Immature natural killer cell (primary cell): ENCODE data around the gene MAP3K3. TPM values are rescaled to one million over a fixed set of nuclear protein-coding genes. Genes with fewer than 3 reads are reported as not detected.
A peak's percentile ranks its signal among the peaks of the same experiment; 100 is the strongest.

Source experiments
- DNase-seq, 3 donors: peaks; one replicate each; pipeline ENCODE4 v3.0.0; 2022; ENCODE audit warnings: mixed read lengths in 1 of 3
- H3K27ac Mint-ChIP-seq, 6 donors: one replicate each; pipeline ENCODE4 v1.8.0; 2020; ENCODE audit warnings: mixed read lengths in 6 of 6, mild to moderate bottlenecking in 5 of 6, inconsistent platforms in 4 of 6, moderate library complexity in 3 of 6
- H3K27me3 Mint-ChIP-seq, 3 donors: one replicate each; pipeline ENCODE4 v1.8.0; 2020 to 2021; ENCODE audit warnings: low read depth in 3 of 3, mild to moderate bottlenecking in 3 of 3, mixed read lengths in 3 of 3, moderate library complexity in 3 of 3, inconsistent platforms in 1 of 3
- H3K36me3 Mint-ChIP-seq, 3 donors: one replicate each; pipeline ENCODE4 v1.8.0; 2020; ENCODE audit warnings: mixed read lengths in 3 of 3, inconsistent platforms in 2 of 3, mild to moderate bottlenecking in 2 of 3
- H3K4me1 Mint-ChIP-seq, 2 donors: one replicate each; pipeline ENCODE4 v1.8.0; 2020; ENCODE audit warnings: inconsistent platforms in 2 of 2, mild to moderate bottlenecking in 2 of 2, mixed read lengths in 2 of 2, moderate library complexity in 1 of 2
- H3K4me3 Mint-ChIP-seq, 5 donors: one replicate each; pipeline ENCODE4 v1.8.0; 2020; ENCODE audit warnings: mild to moderate bottlenecking in 5 of 5, mixed read lengths in 5 of 5, inconsistent platforms in 3 of 5, moderate library complexity in 3 of 5
- H3K9me3 Mint-ChIP-seq, 6 donors: one replicate each; pipeline ENCODE4 v1.8.0; 2020; ENCODE audit warnings: mild to moderate bottlenecking in 6 of 6, mixed read lengths in 6 of 6, inconsistent platforms in 4 of 6, moderate library complexity in 3 of 6
- polyA plus RNA-seq, 3 donors: library from polyadenylated mRNA; unstranded; fragments of 300-500 nt; fragmentation: Illumina TruSeq; gene quantifications; one replicate each; pipeline ENCODE4 v1.2.3, GENCODE V29; 2021

Gene MAP3K3
- polyA plus RNA-seq, 3 donors from 2014 or later = 21.4 to 40.4 (median 31.9) TPM

DNA sequence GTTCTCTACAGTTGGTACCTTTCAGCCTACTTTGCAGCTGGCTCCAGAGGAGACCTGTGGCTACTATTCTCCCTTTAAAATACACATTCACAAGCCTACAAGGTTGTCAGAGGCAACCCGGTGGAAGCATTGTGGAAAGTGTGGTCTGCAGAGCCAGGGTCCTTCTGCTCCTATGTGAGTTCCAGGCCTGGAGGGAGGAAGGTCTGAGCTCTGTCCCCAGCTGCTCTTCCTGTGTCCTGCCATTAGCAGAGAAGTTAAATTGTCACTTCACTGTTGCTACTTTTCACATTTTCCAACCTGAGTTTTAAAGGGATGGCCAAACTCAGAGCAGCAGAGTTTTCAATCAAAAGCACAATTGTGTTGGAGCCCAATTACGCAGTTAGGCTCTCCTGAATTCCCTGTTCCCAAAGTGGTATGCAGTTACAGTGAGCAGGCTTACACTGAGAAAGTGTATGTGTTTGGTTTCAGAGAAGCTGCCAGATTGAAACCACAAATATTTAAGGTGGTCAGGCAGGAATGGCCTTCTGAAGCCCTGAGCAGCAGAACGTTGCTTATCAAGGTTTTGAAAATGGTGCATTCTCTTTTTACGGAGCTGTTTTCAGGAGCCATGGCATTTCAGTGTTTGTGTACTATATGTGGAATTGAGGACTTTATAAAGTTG is 25.0 kb downstream of the MAP3K3 start:
- H3K9me3 Mint-ChIP-seq = no peaks in the 10 kb centered on the region
- peak overlapping the region in 1 of 6 donors; percentile 7 for H3K27ac Mint-ChIP-seq
- H3K36me3 Mint-ChIP-seq = peaks cover 2 to 17% (median 5%) of the 10 kb centered on the region in 3 donors
- no peak overlapping the region for H3K4me3 Mint-ChIP-seq
- no peak for DNase-seq
- peaks cover 12 to 14% of the 10 kb centered on the region in 2 donors for H3K4me1 Mint-ChIP-seq
- H3K27me3 Mint-ChIP-seq = no peaks in the 10 kb centered on the region

- H3K4me1 Mint-ChIP-seq = peaks cover 12 to 14% of the 10 kb centered on the region in 2 donors
- no peaks in the 10 kb centered on the region for H3K27me3 Mint-ChIP-seq
- no peak overlapping the region for H3K27ac Mint-ChIP-seq
- DNase-seq = no peak
- no peaks in the 10 kb centered on the region for H3K9me3 Mint-ChIP-seq
- H3K36me3 Mint-ChIP-seq = peaks cover 5 to 22% (median 7%) of the 10 kb centered on the region in 3 donors
- H3K4me3 Mint-ChIP-seq = no peak overlapping the region
Observed at GRCh38 chr17:63647936-63648335, 25.7 kb downstream of the MAP3K3 start.

- H3K36me3 Mint-ChIP-seq = peaks cover 10 to 37% (median 10%) of the 10 kb centered on the region in 3 donors
- DNase-seq = no peak
- H3K4me3 Mint-ChIP-seq = peak overlapping the region in 2 of 5 donors; percentile 28 to 41
- H3K9me3 Mint-ChIP-seq = no peaks in the 10 kb centered on the region
- H3K27ac Mint-ChIP-seq = peak overlapping the region in 3 of 6 donors; percentile 9 to 48 (median 28)
- no peaks in the 10 kb centered on the region for H3K27me3 Mint-ChIP-seq
- peaks cover 12 to 14% of the 10 kb centered on the region in 2 donors for H3K4me1 Mint-ChIP-seq
Observed at GRCh38 chr17:63649813-63650212, 27.6 kb downstream of the MAP3K3 start.

DNA sequence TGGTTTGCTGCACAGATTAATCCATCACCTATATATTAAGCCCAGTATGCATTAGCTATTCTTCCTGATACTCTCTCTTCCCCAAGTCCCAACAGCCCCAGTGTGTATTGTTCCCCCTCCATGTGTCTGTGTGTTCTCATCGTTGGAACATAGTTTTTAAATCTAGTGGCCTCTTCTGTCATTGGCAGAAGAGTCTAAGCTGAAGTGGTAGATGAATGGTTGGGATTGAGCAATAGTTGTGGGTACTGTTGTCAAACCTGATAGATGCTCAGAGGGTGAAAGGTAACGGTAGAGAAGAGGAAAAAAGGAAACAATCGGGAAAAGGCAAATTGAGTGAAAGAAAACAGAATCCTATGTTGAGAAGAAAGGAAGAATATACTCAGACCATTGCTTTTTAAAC is 29.9 kb downstream of the MAP3K3 start:
- H3K36me3 Mint-ChIP-seq = peaks cover 10 to 27% (median 15%) of the 10 kb centered on the region in 3 donors
- H3K9me3 Mint-ChIP-seq = no peaks in the 10 kb centered on the region
- H3K27ac Mint-ChIP-seq = peak overlapping the region in 1 of 6 donors; percentile 20
- no peak overlapping the region for H3K4me3 Mint-ChIP-seq
- no peaks in the 10 kb centered on the region for H3K27me3 Mint-ChIP-seq
- H3K4me1 Mint-ChIP-seq = peaks cover 10 to 11% of the 10 kb centered on the region in 2 donors
- DNase-seq = no peak

DNA sequence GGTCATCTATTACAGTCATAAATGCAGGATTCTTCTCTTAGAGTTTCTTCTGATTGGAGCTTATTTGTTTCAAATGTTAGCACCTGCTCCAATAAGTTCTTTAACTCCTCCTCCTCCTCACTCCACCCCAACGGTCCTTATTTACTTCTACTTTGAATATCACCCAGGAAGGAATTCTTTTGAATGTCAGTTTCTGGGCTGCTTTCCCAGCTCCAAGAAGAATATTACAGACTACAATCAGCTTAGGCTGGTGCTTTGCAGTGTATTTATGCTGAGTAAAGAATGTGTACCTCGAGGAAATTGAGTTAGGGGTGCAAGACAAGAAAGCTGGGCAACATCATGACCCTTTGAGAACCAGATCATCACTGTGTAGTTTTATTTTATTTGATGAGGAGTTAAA is 30.8 kb downstream of the MAP3K3 start:
- H3K4me1 Mint-ChIP-seq = peaks cover 10 to 11% of the 10 kb centered on the region in 2 donors
- peak overlapping the region in 2 of 6 donors; percentile 9 to 23 for H3K27ac Mint-ChIP-seq
- H3K27me3 Mint-ChIP-seq = no peaks in the 10 kb centered on the region
- H3K9me3 Mint-ChIP-seq = no peaks in the 10 kb centered on the region
- H3K36me3 Mint-ChIP-seq = peaks cover 12 to 33% (median 22%) of the 10 kb centered on the region in 3 donors
- H3K4me3 Mint-ChIP-seq = no peak overlapping the region
- no peak for DNase-seq

- no peak overlapping the region for H3K4me3 Mint-ChIP-seq
- H3K36me3 Mint-ChIP-seq = peaks cover 22 to 44% (median 22%) of the 10 kb centered on the region in 3 donors
- peak overlapping the region in 2 of 6 donors; percentile 8 to 49 for H3K27ac Mint-ChIP-seq
- no peaks in the 10 kb centered on the region for H3K4me1 Mint-ChIP-seq
- DNase-seq = no peak
- H3K9me3 Mint-ChIP-seq = no peaks in the 10 kb centered on the region
- no peaks in the 10 kb centered on the region for H3K27me3 Mint-ChIP-seq
Observed at GRCh38 chr17:63657786-63658185, 35.6 kb downstream of the MAP3K3 start.

GRCh38 chr17:63658366-63658765 is 36.1 kb downstream of the MAP3K3 start:
- Mint-ChIP-seq H3K27ac (no peak overlapping the region), H3K4me3 (no peak overlapping the region), H3K9me3 (no peaks in the 10 kb centered on the region), H3K27me3 (peaks cover 0 to 1% (median 0%) of the 10 kb centered on the region in 3 donors), H3K4me1 (no peaks in the 10 kb centered on the region), H3K36me3 (peaks cover 22 to 40% (median 22%) of the 10 kb centered on the region in 3 donors)
- no peak for DNase-seq

DNA sequence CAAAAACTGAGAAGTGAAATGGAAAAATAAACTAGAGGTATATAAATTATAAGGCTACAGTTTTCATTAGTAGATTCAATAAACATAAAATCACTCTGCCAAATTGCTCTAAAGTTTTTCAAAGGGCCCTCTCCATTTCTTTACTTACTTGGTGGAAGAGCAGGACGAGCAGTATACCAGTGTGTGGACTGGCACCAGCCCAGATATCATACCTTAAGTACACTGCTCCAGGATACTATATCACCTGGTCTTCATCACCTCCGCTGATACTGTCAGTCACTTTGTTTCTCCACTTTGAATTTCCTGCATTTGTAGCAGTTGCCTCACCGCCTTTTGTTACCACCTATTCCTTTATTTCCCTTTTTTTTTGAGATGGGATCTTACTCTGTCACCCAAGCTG is 37.6 kb downstream of the MAP3K3 start:
- peak overlapping the region in 2 of 6 donors; percentile 40 to 61 for H3K27ac Mint-ChIP-seq
- no peak for DNase-seq
- H3K4me1 Mint-ChIP-seq = peaks cover 7 to 8% of the 10 kb centered on the region in 2 donors
- H3K36me3 Mint-ChIP-seq = peaks cover 17 to 34% (median 23%) of the 10 kb centered on the region in 3 donors
- no peak overlapping the region for H3K4me3 Mint-ChIP-seq
- no peaks in the 10 kb centered on the region for H3K9me3 Mint-ChIP-seq
- H3K27me3 Mint-ChIP-seq = peaks cover 0 to 1% (median 0%) of the 10 kb centered on the region in 3 donors

DNA sequence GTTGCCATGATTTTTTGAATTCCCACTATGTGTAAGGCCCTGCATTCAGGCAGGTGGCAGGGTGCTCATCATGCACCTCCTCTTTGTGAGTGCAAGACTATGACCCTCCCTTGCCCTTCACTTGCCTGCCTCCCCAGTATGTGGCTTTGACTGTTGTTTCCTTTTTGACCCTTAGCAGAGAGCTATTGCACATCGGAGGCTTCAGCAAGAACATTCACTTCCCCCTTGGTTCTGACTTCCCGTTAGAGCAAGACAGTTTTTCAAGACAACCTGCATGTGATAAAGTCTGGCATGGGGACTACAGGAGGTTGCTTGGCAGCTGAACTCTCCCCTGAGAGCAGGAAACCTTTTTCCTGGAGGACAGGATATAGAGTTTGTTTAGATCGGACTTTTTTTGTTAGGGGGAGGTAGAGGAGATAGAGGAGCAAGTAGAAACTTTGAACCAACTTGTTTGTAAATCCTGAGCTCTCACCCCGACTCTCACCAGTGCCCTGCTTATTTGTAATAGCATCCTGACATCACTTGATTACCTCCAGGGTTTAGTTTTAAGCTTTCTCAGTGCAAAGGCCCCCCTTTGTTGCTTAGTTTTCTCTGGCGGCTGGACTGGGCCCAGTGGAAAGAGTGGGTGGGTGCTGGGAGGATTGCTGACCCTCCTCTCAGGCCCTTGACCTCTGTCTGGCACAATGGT is 43.5 kb downstream of the MAP3K3 start:
- peaks cover 1 to 4% (median 2%) of the 10 kb centered on the region in 3 donors for H3K27me3 Mint-ChIP-seq
- peaks cover 17 to 28% (median 20%) of the 10 kb centered on the region in 3 donors for H3K36me3 Mint-ChIP-seq
- peaks cover 22 to 27% of the 10 kb centered on the region in 2 donors for H3K4me1 Mint-ChIP-seq
- H3K27ac Mint-ChIP-seq = peak overlapping the region; percentile 79 to 92 (median 90)
- H3K9me3 Mint-ChIP-seq = no peaks in the 10 kb centered on the region
- peak overlapping the region in 4 of 5 donors; percentile 40 to 68 (median 52) for H3K4me3 Mint-ChIP-seq
- DNase-seq = peak in 2 of 3 donors; percentile 3 to 6

GRCh38 chr17:63672856-63673255 is 50.6 kb downstream of the MAP3K3 start:
- peak overlapping the region in 2 of 6 donors; percentile 2 to 68 for H3K27ac Mint-ChIP-seq
- H3K4me1 Mint-ChIP-seq = peaks cover 0 to 6% of the 10 kb centered on the region in 2 donors
- H3K9me3 Mint-ChIP-seq = no peaks in the 10 kb centered on the region
- DNase-seq = no peak
- peaks cover 2 to 5% (median 2%) of the 10 kb centered on the region in 3 donors for H3K27me3 Mint-ChIP-seq
- peaks cover 8 to 19% (median 13%) of the 10 kb centered on the region in 3 donors for H3K36me3 Mint-ChIP-seq
- no peak overlapping the region for H3K4me3 Mint-ChIP-seq

- Mint-ChIP-seq H3K4me3 (no peak overlapping the region), H3K4me1 (peaks cover 0 to 6% of the 10 kb centered on the region in 2 donors), H3K27ac (peak overlapping the region in 1 of 6 donors; percentile 26)
Observed at GRCh38 chr17:63675231-63675606, 53.0 kb downstream of the MAP3K3 start.

GRCh38 chr17:63675607-63676546 is 53.7 kb downstream of the MAP3K3 start:
- H3K9me3 Mint-ChIP-seq = no peaks in the 10 kb centered on the region
- peaks cover 0 to 2% (median 0%) of the 10 kb centered on the region in 3 donors for H3K27me3 Mint-ChIP-seq
- H3K4me1 Mint-ChIP-seq = peaks cover 0 to 6% of the 10 kb centered on the region in 2 donors
- peak overlapping the region in 4 of 6 donors; percentile 18 to 65 (median 48) for H3K27ac Mint-ChIP-seq
- no peak for DNase-seq
- H3K4me3 Mint-ChIP-seq = no peak overlapping the region
- peaks cover 1 to 10% (median 3%) of the 10 kb centered on the region in 3 donors for H3K36me3 Mint-ChIP-seq

More at GRCh38 chr17:63675231-63675606, 53.0 kb downstream of the MAP3K3 start:
- H3K36me3 Mint-ChIP-seq = peaks cover 3 to 14% (median 4%) of the 10 kb centered on the region in 3 donors
- H3K27me3 Mint-ChIP-seq = peaks cover 0 to 2% (median 2%) of the 10 kb centered on the region in 3 donors
- no peak for DNase-seq
- H3K9me3 Mint-ChIP-seq = no peaks in the 10 kb centered on the region

- peaks cover 0 to 2% (median 0%) of the 10 kb centered on the region in 3 donors for H3K27me3 Mint-ChIP-seq
- no peaks in the 10 kb centered on the region for H3K9me3 Mint-ChIP-seq
- H3K36me3 Mint-ChIP-seq = peaks cover 0 to 8% (median 3%) of the 10 kb centered on the region in 3 donors
- DNase-seq = no peak
- peaks cover 0 to 6% of the 10 kb centered on the region in 2 donors for H3K4me1 Mint-ChIP-seq
- peak overlapping the region in 4 of 6 donors; percentile 18 to 65 (median 48) for H3K27ac Mint-ChIP-seq
- H3K4me3 Mint-ChIP-seq = no peak overlapping the region
Observed at GRCh38 chr17:63676584-63676983, 54.4 kb downstream of the MAP3K3 start.
